ENCODE data around the gene UHRF2.
"Not testable (repeated sequence)": the region's sequence is repeated elsewhere in the genome, so short reads cannot be mapped to it uniquely, and the experiment has no call there.

Gene UHRF2

GRCh38 chr9:6512085-6512657, 99.2 kb downstream of the UHRF2 start:
- no peak for DNase-seq (ENCODE audit: low spot score in 2 of 2)
- no peaks in the 10 kb centered on the region for H3K27me3 Mint-ChIP-seq
- peaks cover 11% of the 10 kb centered on the region for H3K4me1 Mint-ChIP-seq
- H3K4me3 Mint-ChIP-seq, result no peak overlapping the region
- peaks cover 8% of the 10 kb centered on the region for H3K36me3 Mint-ChIP-seq (ENCODE audit: insufficient read depth)
- peak overlapping the region; percentile 19 for H3K27ac Mint-ChIP-seq (ENCODE audit: low read depth)
- no peaks in the 10 kb centered on the region for H3K9me3 Mint-ChIP-seq
- no peak for ATAC-seq (replicated peaks; ENCODE audit: extremely low read depth, poor library complexity, severe bottlenecking)

GRCh38 chr9:6522263-6522662, 109.3 kb downstream of the UHRF2 start:
- Mint-ChIP-seq H3K36me3 (ENCODE audit: insufficient read depth) (peaks cover 11% of the 10 kb centered on the region), H3K9me3 (peaks cover 5% of the 10 kb centered on the region), H3K27me3 (no peaks in the 10 kb centered on the region), H3K27ac (ENCODE audit: low read depth) (no peak overlapping the region), H3K4me1 (no peaks in the 10 kb centered on the region), H3K4me3 (no peak overlapping the region)
- DNase-seq (ENCODE audit: low spot score in 2 of 2), result no peak
- no peak for ATAC-seq (replicated peaks; ENCODE audit: extremely low read depth, poor library complexity, severe bottlenecking)

GRCh38 chr9:6525326-6526045, 112.5 kb downstream of the UHRF2 start:
- Mint-ChIP-seq H3K9me3 (peaks cover 5% of the 10 kb centered on the region), H3K27ac (ENCODE audit: low read depth) (no peak overlapping the region), H3K4me3 (no peak overlapping the region), H3K36me3 (ENCODE audit: insufficient read depth) (peaks cover 6% of the 10 kb centered on the region), H3K27me3 (no peaks in the 10 kb centered on the region), H3K4me1 (no peaks in the 10 kb centered on the region)
- DNase-seq (ENCODE audit: low spot score in 2 of 2), result no peak
- no peak for ATAC-seq (replicated peaks; ENCODE audit: extremely low read depth, poor library complexity, severe bottlenecking)

GRCh38 chr9:6535594-6535993, 122.6 kb downstream of the UHRF2 start:
- H3K4me1 Mint-ChIP-seq, result no peaks in the 10 kb centered on the region
- H3K9me3 Mint-ChIP-seq, result no peaks in the 10 kb centered on the region
- H3K27me3 Mint-ChIP-seq, result peaks cover 26% of the 10 kb centered on the region
- ATAC-seq (replicated peaks; ENCODE audit: extremely low read depth, poor library complexity, severe bottlenecking), result no peak
- H3K36me3 Mint-ChIP-seq (ENCODE audit: insufficient read depth), result peaks cover 5% of the 10 kb centered on the region
- H3K4me3 Mint-ChIP-seq, result no peak overlapping the region
- no peak overlapping the region for H3K27ac Mint-ChIP-seq (ENCODE audit: low read depth)
- no peak for DNase-seq (ENCODE audit: low spot score in 2 of 2)

- Mint-ChIP-seq H3K9me3 (no peaks in the 10 kb centered on the region), H3K4me3 (no peak overlapping the region), H3K27me3 (peaks cover 32% of the 10 kb centered on the region), H3K4me1 (no peaks in the 10 kb centered on the region), H3K27ac (ENCODE audit: low read depth) (no peak overlapping the region), H3K36me3 (ENCODE audit: insufficient read depth) (peaks cover 5% of the 10 kb centered on the region)
- DNase-seq (ENCODE audit: low spot score in 2 of 2) (no peak), ATAC-seq (replicated peaks; ENCODE audit: extremely low read depth, poor library complexity, severe bottlenecking) (no peak)
Observed at GRCh38 chr9:6538666-6539071, 125.7 kb downstream of the UHRF2 start.

GRCh38 chr9:6542617-6543016, 129.6 kb downstream of the UHRF2 start:
- H3K27ac Mint-ChIP-seq (ENCODE audit: low read depth), result not testable (repeated sequence)

GRCh38 chr9:6543204-6543603, 130.2 kb downstream of the UHRF2 start:
- no peak for ATAC-seq (replicated peaks; ENCODE audit: extremely low read depth, poor library complexity, severe bottlenecking)
- peaks cover 3% of the 10 kb centered on the region for H3K36me3 Mint-ChIP-seq (ENCODE audit: insufficient read depth)
- H3K27ac Mint-ChIP-seq (ENCODE audit: low read depth), result no peak overlapping the region
- no peak for DNase-seq (ENCODE audit: low spot score in 2 of 2)
- no peak overlapping the region for H3K4me3 Mint-ChIP-seq
- peaks cover 20% of the 10 kb centered on the region for H3K27me3 Mint-ChIP-seq
- H3K4me1 Mint-ChIP-seq, result no peaks in the 10 kb centered on the region
- no peaks in the 10 kb centered on the region for H3K9me3 Mint-ChIP-seq

More at GRCh38 chr9:6542617-6543016, 129.6 kb downstream of the UHRF2 start:
- H3K4me1 Mint-ChIP-seq; H3K36me3 Mint-ChIP-seq (ENCODE audit: insufficient read depth); H3K9me3 Mint-ChIP-seq; H3K4me3 Mint-ChIP-seq; ATAC-seq (replicated peaks; ENCODE audit: extremely low read depth, poor library complexity, severe bottlenecking); DNase-seq (ENCODE audit: low spot score in 2 of 2): not testable (repeated sequence)
- peaks cover 20% of the 10 kb centered on the region for H3K27me3 Mint-ChIP-seq

GRCh38 chr9:6545017-6545691, 132.2 kb downstream of the UHRF2 start:
- ATAC-seq (replicated peaks; ENCODE audit: extremely low read depth, poor library complexity, severe bottlenecking), result no peak
- no peak overlapping the region for H3K4me3 Mint-ChIP-seq
- no peaks in the 10 kb centered on the region for H3K9me3 Mint-ChIP-seq

GRCh38 chr9:6549106-6549800, 136.3 kb downstream of the UHRF2 start:
- no peak overlapping the region for H3K4me3 Mint-ChIP-seq
- peaks cover under 1% of the 10 kb centered on the region for H3K27me3 Mint-ChIP-seq
- no peaks in the 10 kb centered on the region for H3K36me3 Mint-ChIP-seq (ENCODE audit: insufficient read depth)
- no peaks in the 10 kb centered on the region for H3K9me3 Mint-ChIP-seq
- DNase-seq (ENCODE audit: low spot score in 2 of 2), result no peak
- H3K4me1 Mint-ChIP-seq, result no peaks in the 10 kb centered on the region
- ATAC-seq (replicated peaks; ENCODE audit: extremely low read depth, poor library complexity, severe bottlenecking), result no peak
- no peak overlapping the region for H3K27ac Mint-ChIP-seq (ENCODE audit: low read depth)

More at GRCh38 chr9:6545017-6545691, 132.2 kb downstream of the UHRF2 start:
- Mint-ChIP-seq H3K27ac (ENCODE audit: low read depth) (no peak overlapping the region), H3K36me3 (ENCODE audit: insufficient read depth) (no peaks in the 10 kb centered on the region), H3K27me3 (peaks cover 20% of the 10 kb centered on the region), H3K4me1 (no peaks in the 10 kb centered on the region)
- DNase-seq (ENCODE audit: low spot score in 2 of 2), result no peak

GRCh38 chr9:6551136-6551535, 138.1 kb downstream of the UHRF2 start:
- DNase-seq (ENCODE audit: low spot score in 2 of 2) (no peak), ATAC-seq (replicated peaks; ENCODE audit: extremely low read depth, poor library complexity, severe bottlenecking) (no peak)
- Mint-ChIP-seq H3K27ac (ENCODE audit: low read depth) (no peak overlapping the region), H3K4me3 (no peak overlapping the region), H3K36me3 (ENCODE audit: insufficient read depth) (no peaks in the 10 kb centered on the region), H3K9me3 (no peaks in the 10 kb centered on the region), H3K4me1 (no peaks in the 10 kb centered on the region), H3K27me3 (no peaks in the 10 kb centered on the region)

- H3K27ac Mint-ChIP-seq (ENCODE audit: low read depth), result no peak overlapping the region
- ATAC-seq (replicated peaks; ENCODE audit: extremely low read depth, poor library complexity, severe bottlenecking), result no peak
- H3K36me3 Mint-ChIP-seq (ENCODE audit: insufficient read depth), result no peaks in the 10 kb centered on the region
- no peaks in the 10 kb centered on the region for H3K4me1 Mint-ChIP-seq
- H3K4me3 Mint-ChIP-seq, result no peak overlapping the region
- DNase-seq (ENCODE audit: low spot score in 2 of 2), result no peak
- H3K27me3 Mint-ChIP-seq, result no peaks in the 10 kb centered on the region
- no peaks in the 10 kb centered on the region for H3K9me3 Mint-ChIP-seq
Observed at GRCh38 chr9:6552033-6552432, 139.0 kb downstream of the UHRF2 start.

GRCh38 chr9:6552498-6553121, 139.6 kb downstream of the UHRF2 start:
- Mint-ChIP-seq H3K9me3 (no peaks in the 10 kb centered on the region), H3K4me3 (no peak overlapping the region), H3K27me3 (no peaks in the 10 kb centered on the region), H3K4me1 (no peaks in the 10 kb centered on the region), H3K27ac (ENCODE audit: low read depth) (no peak overlapping the region), H3K36me3 (ENCODE audit: insufficient read depth) (no peaks in the 10 kb centered on the region)
- ATAC-seq (replicated peaks; ENCODE audit: extremely low read depth, poor library complexity, severe bottlenecking), result no peak
- no peak for DNase-seq (ENCODE audit: low spot score in 2 of 2)

Data from central memory CD8-positive, alpha-beta T cell (primary cell).